OCI-LY1 (cell line): ENCODE results near the gene PTPRD.
A peak's percentile ranks its signal among the peaks of the same experiment; 100 is the strongest.

Experiments
- EZH2 ChIP-seq: fragments of 200-600 bp; sonication (generic), shearing (Covaris generic); IDR thresholded peaks from 2 replicates; pipeline ENCODE4 v1.8.0; 2017; ENCODE audit warnings: borderline replicate concordance, mixed run types, mild to moderate bottlenecking, antibody characterized with exemption, low read length, moderate library complexity, mixed read lengths
- TF ChIP-seq, protein P1 (sequence below): fragments of 200-600 bp; sonication (generic), shearing (Covaris generic); IDR thresholded peaks from 2 replicates; pipeline ENCODE4 v1.5.1; 2017; ENCODE audit warnings: mild to moderate bottlenecking, antibody characterized with exemption, low read length, moderate library complexity, mixed read lengths

DNA sequence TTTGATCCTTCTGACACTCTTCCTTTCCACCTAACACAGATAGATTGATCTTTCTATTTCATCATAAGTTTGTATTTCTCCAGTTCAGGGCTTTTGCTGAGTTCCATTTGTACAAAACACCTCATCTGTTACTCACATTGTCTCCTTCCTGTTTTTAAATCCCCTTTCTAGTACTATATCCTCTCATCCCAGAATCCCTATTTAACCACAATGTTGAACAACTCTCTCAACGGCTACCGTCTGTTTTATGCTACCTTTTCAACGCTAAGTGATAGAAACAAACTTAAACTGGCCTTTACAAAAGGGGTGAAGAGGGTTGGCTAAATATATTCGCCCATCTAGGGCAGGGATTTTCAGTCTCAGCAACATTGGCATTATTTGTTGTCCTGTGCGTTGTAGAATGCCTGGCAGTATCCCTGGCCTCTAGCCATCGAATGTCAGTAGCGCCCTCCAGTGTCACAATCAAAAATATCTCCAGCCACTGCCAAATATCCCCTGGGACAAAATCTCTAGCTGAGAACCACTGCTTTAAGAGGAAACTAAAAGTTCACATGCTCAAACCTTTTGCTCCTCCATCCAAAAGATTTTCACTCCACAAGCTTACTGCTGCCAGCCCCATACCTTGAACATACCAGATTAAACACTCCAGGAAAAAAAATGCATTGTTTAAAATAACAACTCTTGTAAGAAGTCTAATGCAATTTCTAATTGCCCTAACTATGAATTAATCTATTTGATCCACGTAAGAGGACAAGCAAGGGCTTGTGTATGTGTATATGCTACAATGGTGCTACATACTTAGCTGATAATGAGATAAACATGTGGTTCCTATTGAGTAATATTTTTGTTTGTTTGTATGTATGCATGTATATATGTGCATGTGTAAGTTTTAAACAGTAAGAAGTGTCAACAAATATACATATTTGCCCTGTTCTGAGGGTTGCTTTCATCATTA is 344.0 kb downstream of the PTPRD start:
- TF ChIP-seq EZH2: no peak
- TF ChIP-seq, protein P1, sequence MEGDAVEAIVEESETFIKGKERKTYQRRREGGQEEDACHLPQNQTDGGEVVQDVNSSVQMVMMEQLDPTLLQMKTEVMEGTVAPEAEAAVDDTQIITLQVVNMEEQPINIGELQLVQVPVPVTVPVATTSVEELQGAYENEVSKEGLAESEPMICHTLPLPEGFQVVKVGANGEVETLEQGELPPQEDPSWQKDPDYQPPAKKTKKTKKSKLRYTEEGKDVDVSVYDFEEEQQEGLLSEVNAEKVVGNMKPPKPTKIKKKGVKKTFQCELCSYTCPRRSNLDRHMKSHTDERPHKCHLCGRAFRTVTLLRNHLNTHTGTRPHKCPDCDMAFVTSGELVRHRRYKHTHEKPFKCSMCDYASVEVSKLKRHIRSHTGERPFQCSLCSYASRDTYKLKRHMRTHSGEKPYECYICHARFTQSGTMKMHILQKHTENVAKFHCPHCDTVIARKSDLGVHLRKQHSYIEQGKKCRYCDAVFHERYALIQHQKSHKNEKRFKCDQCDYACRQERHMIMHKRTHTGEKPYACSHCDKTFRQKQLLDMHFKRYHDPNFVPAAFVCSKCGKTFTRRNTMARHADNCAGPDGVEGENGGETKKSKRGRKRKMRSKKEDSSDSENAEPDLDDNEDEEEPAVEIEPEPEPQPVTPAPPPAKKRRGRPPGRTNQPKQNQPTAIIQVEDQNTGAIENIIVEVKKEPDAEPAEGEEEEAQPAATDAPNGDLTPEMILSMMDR: peak; percentile 73
